ENCODE results near the gene PPP1R13B. TPM values are rescaled to one million over a fixed set of nuclear protein-coding genes. Genes with fewer than 3 reads are reported as not detected.

PPP1R13B gene
- total and polyA plus RNA-seq, 2 experiments from 2014 or later: 2.0 to 8.5 TPM

- TF ChIP-seq ZNF462 (CRISPR knock-in tag; IDR thresholded peaks at IDR 0.05): no peak
- TF ChIP-seq STAT1 (IDR thresholded peaks at IDR 0.05; ENCODE audit: unreplicated experiment): no peak
- no peak for TF ChIP-seq POLR2AphosphoS5 (IDR thresholded peaks at IDR 0.05; ENCODE audit: low read depth)
- TF ChIP-seq NANOG (IDR thresholded peaks at IDR 0.05; ENCODE audit: borderline replicate concordance): no peak
- TF ChIP-seq ZNF331 (CRISPR knock-in tag; IDR thresholded peaks at IDR 0.05; ENCODE audit: low read depth): no peak
- TF ChIP-seq EZH2 (IDR thresholded peaks at IDR 0.05; ENCODE audit: low read depth, unreplicated experiment): no peak
- TF ChIP-seq EZH2phosphoT487 (IDR thresholded peaks at IDR 0.05; ENCODE audit: unreplicated experiment): no peak
- no peak for TF ChIP-seq JUNB (IDR thresholded peaks at IDR 0.05; ENCODE audit: unreplicated experiment)
Measured at GRCh38 chr14:103702497-103703432, 144.6 kb downstream of the PPP1R13B start (continued).

- Mint-ChIP-seq H3K27me3 (ENCODE audit: insufficient read depth, low read depth, poor library complexity) (peaks cover 34% of the 10 kb centered on the region), H3K36me3 (ENCODE audit: low read depth) (peaks cover 46% of the 10 kb centered on the region), H3K4me3 (no peak overlapping the region), H3K27ac (no peak overlapping the region), H3K4me1 (peaks cover 12% of the 10 kb centered on the region), H3K9me3 (no peaks in the 10 kb centered on the region; the same call in 2 of the 3 replicates)
- Histone ChIP-seq H3K4me2 (no peak overlapping the region), H3K27me3 (ENCODE audit: insufficient read depth) (no peaks in the 10 kb centered on the region), H3K27ac (ENCODE audit: low read depth) (no peak overlapping the region), H3K36me3 (ENCODE audit: insufficient read depth) (no peaks in the 10 kb centered on the region; the same call in 1 of the 2 replicates), H3K4me1 (ENCODE audit: insufficient read depth) (peaks cover under 1% of the 10 kb centered on the region; the same call in 1 of the 2 replicates), H2AFZ (no peak overlapping the region), H3F3A (replicated peaks; ENCODE audit: low read depth) (peaks cover 6% of the 10 kb centered on the region), H3K4me3 (no peak overlapping the region), H4K20me1 (replicated peaks; ENCODE audit: insufficient read depth) (peaks cover 8% of the 10 kb centered on the region), H3K79me2 (replicated peaks; ENCODE audit: insufficient read depth) (no peaks in the 10 kb centered on the region), H3K9me2 (ENCODE audit: insufficient read depth) (no peaks in the 10 kb centered on the region)
- no peak for DNase-seq (ENCODE audit: low spot score)
- no peak for ATAC-seq
- TF ChIP-seq EZH2phosphoT487 (IDR thresholded peaks at IDR 0.05; ENCODE audit: unreplicated experiment) (no peak), CTCF (conservative IDR thresholded peaks at IDR 0.05; ENCODE audit: low read depth in 2 of 2) (no peak), JUNB (IDR thresholded peaks at IDR 0.05; ENCODE audit: unreplicated experiment) (no peak), REST (IDR thresholded peaks at IDR 0.05; ENCODE audit: unreplicated experiment) (no peak), ZNF114 (CRISPR knock-in tag; IDR thresholded peaks at IDR 0.05) (no peak), POLR2AphosphoS5 (IDR thresholded peaks at IDR 0.05; ENCODE audit: low read depth) (no peak), STAT1 (IDR thresholded peaks at IDR 0.05; ENCODE audit: unreplicated experiment) (no peak)
Measured at GRCh38 chr14:103702095-103702494, 145.3 kb downstream of the PPP1R13B start.

Measured in GM23338 (cell line).